B cell (primary cell): ENCODE data around the gene RBM27. TPM values are rescaled to one million over a fixed set of nuclear protein-coding genes. Genes with fewer than 3 reads are reported as not detected.
"Not testable (repeated sequence)": the region's sequence is repeated elsewhere in the genome, so short reads cannot be mapped to it uniquely, and the experiment has no call there.

Experiments
- ATAC-seq: fragments of 200-7000 bp; cut with Tn5 transposase; one replicate; pipeline ENCODE4 v1.10.0; 2021; ENCODE audit warnings: low read depth, mild to moderate bottlenecking, moderate number of reproducible peaks, moderate library complexity
- CTCF ChIA-PET: fragments of 350-600 bp; sonication (Branson Sonifier 250); formaldehyde crosslinking; loops from one replicate; lab custom pipeline; 2021; ENCODE audit warnings: antibody characterized with exemption, inconsistent platforms; lab: Charles Lee
- POLR2A ChIA-PET: fragments of 350-600 bp; sonication (Branson Sonifier 250); formaldehyde crosslinking; loops from one replicate; lab custom pipeline; 2021; ENCODE audit warnings: antibody characterized with exemption; lab: Charles Lee
- DNase-seq: peaks from one replicate; pipeline ENCODE4 v3.0.0; 2013
- H2AFZ ChIP-seq: 2 replicates; pipeline ENCODE4 v1.6.1; 2012; ENCODE audit warnings: mild to moderate bottlenecking, low read depth, low read length; ENCODE audit not compliant: insufficient read depth, poor library complexity, severe bottlenecking
- H3K27ac ChIP-seq, 2 donors: 1 replicate in 1 of 2; 2 replicates in 1 of 2; pipeline ENCODE4 v1.5.1; 2012 to 2013; ENCODE audit warnings: low read length in 2 of 2, mild to moderate bottlenecking in 2 of 2, moderate library complexity in 1 of 2
- H3K27me3 ChIP-seq, 4 experiments: fragments of 200-600 bp in 1 of 4; sonication (generic) in 1 of 4; replicated peaks in 1 of 4; 1 replicate in 2 of 4; 2 replicates in 2 of 4; pipeline versions ENCODE4 v1.6.1 to v1.7.0; 2013 to 2016; ENCODE audit warnings: low read length in 3 of 4, mild to moderate bottlenecking in 2 of 4, mixed read lengths in 1 of 4, moderate library complexity in 1 of 4; ENCODE audit not compliant: insufficient read depth in 4 of 4, control insufficient read depth in 3 of 4; ENCODE audit errors: control extremely low read depth in 1 of 4
- H3K36me3 ChIP-seq, 2 experiments: replicated peaks in 1 of 2; 1 replicate in 1 of 2; 2 replicates in 1 of 2; pipeline versions ENCODE4 v1.6.1 to v1.7.1; 2013; ENCODE audit warnings: low read length in 1 of 2; ENCODE audit not compliant: insufficient read depth in 2 of 2, control insufficient read depth in 1 of 2; ENCODE audit errors: control extremely low read depth in 1 of 2, extremely low read depth in 1 of 2
- H3K4me1 ChIP-seq, 2 donors: fragments of 200-600 bp in 1 of 2; sonication (generic) in 1 of 2; 1 replicate in 1 of 2; 2 replicates in 1 of 2; pipeline versions ENCODE4 v1.5.1 to v1.6.1; 2013 to 2017; ENCODE audit warnings: low read length in 2 of 2; ENCODE audit not compliant: control insufficient read depth in 2 of 2, insufficient read depth in 2 of 2
- H3K4me2 ChIP-seq: replicated peaks from 2 replicates; pipeline ENCODE3; 2012; ENCODE audit warnings: mild to moderate bottlenecking, low read depth, low read length; ENCODE audit not compliant: poor library complexity, severe bottlenecking
- H3K4me3 ChIP-seq, 5 experiments: fragments of 200-600 bp in 1 of 5; sonication (generic) in 1 of 5; 1 replicate in 3 of 5; 2 replicates in 2 of 5; pipeline versions ENCODE4 v1.5.1 to v1.7.0; 2011 to 2016; ENCODE audit warnings: low read length in 4 of 5, mild to moderate bottlenecking in 4 of 5, low read depth in 2 of 5, control low read depth in 1 of 5, moderate library complexity in 1 of 5; ENCODE audit not compliant: insufficient read depth in 1 of 5; ENCODE audit errors: control extremely low read depth in 1 of 5, extremely low read depth in 1 of 5
- H3K79me2 ChIP-seq: fragments of 200-600 bp; sonication (generic); one replicate; pipeline ENCODE4 v1.6.0; 2016; ENCODE audit warnings: low read length; ENCODE audit not compliant: control insufficient read depth, insufficient read depth
- H3K9ac ChIP-seq: fragments of 200-600 bp; sonication (generic); 2 replicates; pipeline ENCODE4 v1.6.1; 2017; ENCODE audit warnings: mild to moderate bottlenecking, low read length, moderate library complexity
- H3K9me3 ChIP-seq, 3 donors: one replicate each; pipeline versions ENCODE4 v1.6.1 to v1.7.1; 2013; ENCODE audit warnings: low read length in 2 of 3; ENCODE audit not compliant: control insufficient read depth in 2 of 3, insufficient read depth in 1 of 3; ENCODE audit errors: control extremely low read depth in 1 of 3
- H4K20me1 ChIP-seq: 2 replicates; pipeline ENCODE4 v1.6.0; 2012; ENCODE audit warnings: mild to moderate bottlenecking, low read length; ENCODE audit not compliant: insufficient read depth, control insufficient read depth, poor library complexity, severe bottlenecking
- H3K27ac Mint-ChIP-seq: one replicate; pipeline ENCODE4 v1.8.0; 2021; ENCODE audit warnings: mixed read lengths
- H3K27me3 Mint-ChIP-seq: one replicate; pipeline ENCODE4 v1.8.0; 2021; ENCODE audit warnings: mixed read lengths
- H3K4me1 Mint-ChIP-seq: one replicate; pipeline ENCODE4 v1.8.0; 2021; ENCODE audit warnings: mixed read lengths
- H3K4me3 Mint-ChIP-seq: one replicate; pipeline ENCODE4 v1.8.0; 2021; ENCODE audit warnings: mixed read lengths
- H3K9me3 Mint-ChIP-seq: one replicate; pipeline ENCODE4 v1.8.0; 2022; ENCODE audit warnings: mixed read lengths; ENCODE audit not compliant: insufficient read depth
- EZH2 ChIP-seq: IDR thresholded peaks from 2 replicates; pipeline ENCODE4 v1.6.1; 2012; ENCODE audit warnings: borderline replicate concordance, low read depth, mild to moderate bottlenecking, moderate library complexity, low read length; ENCODE audit not compliant: insufficient read depth, poor library complexity, severe bottlenecking
- WGBS: methylation state at CpG from one replicate; pipeline ENCODE4 v1.1.5; 2013; ENCODE audit warnings: missing lambda C conversion rate; ENCODE audit not compliant: insufficient coverage; 5-methylcytosine and 5-hydroxymethylcytosine counted together
- intact Hi-C: fragments of 100-400 bp; cut with micrococcal nuclease; formaldehyde crosslinking; loops from one replicate; pipeline ENCODE4 v1.10.0; 2022
- polyA plus RNA-seq: library from polyadenylated mRNA; depleted of rRNA; stranded (reverse); fragments of >200 nt; gene quantifications from 2 replicates; pipeline ENCODE4 v1.2.3, GENCODE V29; 2012
- total RNA-seq, 2 donors: library from RNA; stranded (reverse); fragments of 120-200 nt in 1 of 2; gene quantifications; 1 replicate in 1 of 2; 2 replicates in 1 of 2; pipeline versions ENCODE4 v1.2.3 to v1.2.4, GENCODE V29; 2013 to 2022
- TF ChIP-seq, protein P1 (sequence below): fragments of 200-600 bp; IDR thresholded peaks from one replicate; pipeline ENCODE4 v1.8.0; 2022; ENCODE audit warnings: antibody characterized with exemption, mild to moderate bottlenecking

The RBM27 gene
- total and polyA plus RNA-seq, 2 donors (not counting 1 experiment from before 2014, with no cell fraction given), result 7.4 to 28.7 TPM

- Histone ChIP-seq H2AFZ (no peak overlapping the region), H3K36me3 (no peaks in the 10 kb centered on the region), H4K20me1 (peaks cover 77% of the 10 kb centered on the region), H3K4me3 (no peak overlapping the region), H3K27me3 (no peaks in the 10 kb centered on the region), H3K79me2 (peaks cover 100% of the 10 kb centered on the region), H3K9me3 (no peaks in the 10 kb centered on the region), H3K9ac (no peak overlapping the region), H3K4me2 (no peak overlapping the region), H3K4me1 (peaks cover 9 to 35% of the 10 kb centered on the region in 2 donors), H3K27ac (no peak overlapping the region)
- ChIA-PET CTCF (no interaction called here), POLR2A (no interaction called here)
- no peak overlapping the region for H3K27ac Mint-ChIP-seq
- H3K4me1 Mint-ChIP-seq, result peaks cover 57% of the 10 kb centered on the region
- no peaks in the 10 kb centered on the region for H3K27me3 Mint-ChIP-seq
- 90% methylated on average over 2 of the region's 4 CpGs for WGBS
- ATAC-seq, result no peak
- no peak for DNase-seq
- intact Hi-C loops, result loop anchor here (10.0 kb wide), 1 partner anchor 49 kb away; no protein-coding TSS in a partner anchor
- TF ChIP-seq, protein P1, sequence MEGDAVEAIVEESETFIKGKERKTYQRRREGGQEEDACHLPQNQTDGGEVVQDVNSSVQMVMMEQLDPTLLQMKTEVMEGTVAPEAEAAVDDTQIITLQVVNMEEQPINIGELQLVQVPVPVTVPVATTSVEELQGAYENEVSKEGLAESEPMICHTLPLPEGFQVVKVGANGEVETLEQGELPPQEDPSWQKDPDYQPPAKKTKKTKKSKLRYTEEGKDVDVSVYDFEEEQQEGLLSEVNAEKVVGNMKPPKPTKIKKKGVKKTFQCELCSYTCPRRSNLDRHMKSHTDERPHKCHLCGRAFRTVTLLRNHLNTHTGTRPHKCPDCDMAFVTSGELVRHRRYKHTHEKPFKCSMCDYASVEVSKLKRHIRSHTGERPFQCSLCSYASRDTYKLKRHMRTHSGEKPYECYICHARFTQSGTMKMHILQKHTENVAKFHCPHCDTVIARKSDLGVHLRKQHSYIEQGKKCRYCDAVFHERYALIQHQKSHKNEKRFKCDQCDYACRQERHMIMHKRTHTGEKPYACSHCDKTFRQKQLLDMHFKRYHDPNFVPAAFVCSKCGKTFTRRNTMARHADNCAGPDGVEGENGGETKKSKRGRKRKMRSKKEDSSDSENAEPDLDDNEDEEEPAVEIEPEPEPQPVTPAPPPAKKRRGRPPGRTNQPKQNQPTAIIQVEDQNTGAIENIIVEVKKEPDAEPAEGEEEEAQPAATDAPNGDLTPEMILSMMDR, result no peak
- no peak for TF ChIP-seq EZH2
- no peak overlapping the region for H3K4me3 Mint-ChIP-seq
- H3K9me3 Mint-ChIP-seq, result no peaks in the 10 kb centered on the region
Observed at GRCh38 chr5:146213210-146213826, 9.9 kb downstream of the RBM27 start.

- H3K9ac ChIP-seq, ATAC-seq, H2AFZ ChIP-seq, H3K27ac Mint-ChIP-seq, H3K27ac ChIP-seq, POLR2A ChIA-PET, H3K9me3 Mint-ChIP-seq, H3K27me3 ChIP-seq, H3K4me3 ChIP-seq, CTCF ChIA-PET, H3K27me3 Mint-ChIP-seq, H3K9me3 ChIP-seq: not testable (repeated sequence)
- Mint-ChIP-seq H3K4me1 (peaks cover 49% of the 10 kb centered on the region), H3K4me3 (peak overlapping the region; percentile 15)
- H4K20me1 ChIP-seq, result peaks cover 74% of the 10 kb centered on the region
- H3K4me2 ChIP-seq, result peak overlapping the region; percentile 14
- H3K4me1 ChIP-seq, result peaks cover 9 to 28% of the 10 kb centered on the region in 2 donors
- peaks cover 100% of the 10 kb centered on the region for H3K79me2 ChIP-seq
- 43% methylated on average over 3 of the region's 5 CpGs for WGBS
- peaks cover 0 to 13% of the 10 kb centered on the region in 2 experiments for H3K36me3 ChIP-seq
- DNase-seq, result peak; percentile 27
- intact Hi-C loops, result loop anchor here (10.0 kb wide), 1 partner anchor 50 kb away; no protein-coding TSS in a partner anchor
Observed at GRCh38 chr5:146214881-146215280, 11.5 kb downstream of the RBM27 start.
